Pancreas (tissue), 10 donors: ENCODE measurements around the gene DCC. TPM values are rescaled to one million over a fixed set of nuclear protein-coding genes. Genes with fewer than 3 reads are reported as not detected.

ENCODE experiments used
- ATAC-seq, 4 donors: fragments of 200-7000 bp; cut with Tn5 transposase; one replicate each; pipeline versions ENCODE4 v1.8.0 to v1.9.1; 2020; ENCODE audit warnings: mild to moderate bottlenecking in 4 of 4, moderate library complexity in 4 of 4
- DNase-seq, 6 donors: peaks; one replicate each; pipeline ENCODE4 v3.0.0-alpha.2; 2020
- FAIRE-seq: peaks from 2 replicates; lab custom pipeline; 2012; peaks lifted over from hg19 to GRCh38; lab: Jason Lieb, UNC
- H3K27ac ChIP-seq, 4 donors: fragments of 200-600 bp; sonication (generic); 1 replicate in 3 of 4; 2 replicates in 1 of 4; pipeline versions ENCODE4 v1.5.0 to v1.8.0; 2020
- H3K27me3 ChIP-seq, 4 donors: fragments of 200-600 bp; one replicate each; pipeline ENCODE4 v1.8.0; 2021
- H3K36me3 ChIP-seq, 3 donors: fragments of 200-600 bp; sonication (generic) in 1 of 3; one replicate each; pipeline versions ENCODE4 v1.5.0 to v1.8.0; 2020 to 2021
- H3K4me1 ChIP-seq, 3 donors: fragments of 200-600 bp; one replicate each; pipeline ENCODE4 v1.8.0; 2021
- H3K4me3 ChIP-seq, 4 donors: fragments of 200-600 bp; sonication (generic) in 2 of 4; one replicate each; pipeline versions ENCODE4 v1.5.0 to v1.8.0; 2020 to 2021
- H3K9me3 ChIP-seq, 4 donors: fragments of 200-600 bp; one replicate each; pipeline ENCODE4 v1.8.0; 2021
- CTCF ChIP-seq, 4 donors: fragments of 200-600 bp; sonication (generic) in 3 of 4; IDR thresholded peaks; one replicate each; pipeline versions ENCODE4 v1.5.0 to v1.8.0; 2021; ENCODE audit warnings: antibody characterized with exemption in 4 of 4
- WGBS, 2 donors: extraction: QIAGEN DNeasy Blood & Tissue Kit; methylation state at CpG; one replicate each; pipeline ENCODE4 v1.1.7; 2013; 5-methylcytosine and 5-hydroxymethylcytosine counted together
- intact Hi-C, 3 donors: fragments of 100-400 bp; cut with DNase I; formaldehyde crosslinking; loops; one replicate each; pipeline versions ENCODE4 v1.11.1 to v1.14.2; 2022
- microRNA-seq, 2 donors: library from miRNA; unstranded; fragments of <30 nt; microRNA quantifications; one replicate each; pipeline versions ENCODE4 to v1.1.0, GENCODE V29; 2019 to 2020
- polyA plus RNA-seq, 2 donors: library from polyadenylated mRNA; stranded (reverse); fragments of 200-250 nt; gene quantifications; one replicate each; pipeline ENCODE4 v1.2.3, GENCODE V29; 2013
- total RNA-seq, 6 donors: library from RNA; stranded (reverse); fragmentation: NEBNext Ultra II Directional in 4 of 6; extraction: Animal tissue kit (Norgen Biotek cat#: 25700) in 4 of 6; gene quantifications; one replicate each; pipeline versions ENCODE4 v1.2.1 to v1.2.4, GENCODE V29; 2021 to 2023
- donor health status: healthy with polysubstance abuse.
- donor health status: DM: no; HTN: no; CAD: no; lungs with moderate emphysema.
- donor health status: DM: no; HTN: no; CAD: no.
- donor health status: control.
- donor health status: control.
- donor health status: Bipolar disorder and iron deficiency.
- donor health status: DM: yes; HTN: yes; CAD: no.
- donor health status: DM: no; HTN: no; CAD: no.
- donor health status: DM: no; HTN: no; CAD: no.
- donor health status: DM: yes; HTN: yes; CAD: no.

DCC gene
- total and polyA plus RNA-seq, 8 donors = 0.18 to 0.44 (median 0.28) TPM; not detected in 1

DNA sequence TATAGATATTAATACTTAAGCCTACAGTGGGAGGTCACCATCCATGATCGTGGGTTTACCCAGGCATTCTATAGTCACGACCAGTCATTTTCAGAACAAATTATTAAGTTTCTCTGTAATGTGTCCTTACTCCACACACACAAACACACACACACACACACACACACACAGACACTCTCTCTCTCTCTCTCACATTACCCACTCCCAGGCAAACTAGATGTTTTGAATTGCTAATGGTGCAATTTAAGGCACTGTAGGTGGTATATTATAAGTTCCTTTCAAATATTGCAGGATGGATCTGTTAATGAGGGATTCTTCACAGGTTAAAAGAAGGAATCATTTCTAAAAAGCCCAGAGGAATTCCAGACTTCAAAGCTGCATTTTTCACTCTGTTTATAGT lies 1226.6 kb downstream of the DCC start:
- FAIRE-seq = no peak

GRCh38 chr18:53567929-53568574 lies 1228.1 kb downstream of the DCC start:
- 48% methylated on average over 12 of the region's 12 CpGs for WGBS, 2 donors

More for the DNA sequence above, 1226.6 kb downstream of the DCC start:
- no peaks in the 10 kb centered on the region for H3K9me3 ChIP-seq
- no peak overlapping the region for H3K4me3 ChIP-seq
- no peaks in the 10 kb centered on the region for H3K36me3 ChIP-seq
- 82% methylated on average over 2 of the region's 2 CpGs for WGBS, 2 donors
- no peak for TF ChIP-seq CTCF (IDR thresholded peaks at IDR 0.05)
- H3K27me3 ChIP-seq = no peaks in the 10 kb centered on the region
- no peak overlapping the region for H3K27ac ChIP-seq
- intact Hi-C loops = no loop called here
- no peak for ATAC-seq
- DNase-seq = no peak
- H3K4me1 ChIP-seq = no peaks in the 10 kb centered on the region

More at GRCh38 chr18:53567929-53568574, 1228.1 kb downstream of the DCC start:
- intact Hi-C loops = no loop called here
- Histone ChIP-seq H3K9me3 (no peaks in the 10 kb centered on the region), H3K36me3 (no peaks in the 10 kb centered on the region), H3K4me3 (no peak overlapping the region), H3K27me3 (no peaks in the 10 kb centered on the region), H3K27ac (no peak overlapping the region), H3K4me1 (no peaks in the 10 kb centered on the region)
- ATAC-seq (peak in 3 of 4 donors; percentile 29 to 50 (median 43)), DNase-seq (no peak), FAIRE-seq (no peak)
- peak in 1 of 4 donors; percentile 44 for TF ChIP-seq CTCF (IDR thresholded peaks at IDR 0.05)

Small RNA genes within 50 kb of the gene (microRNA-seq; reads per million reads assigned to microRNA genes)
- 0 reads per million in 2 donors for gene MIR4528
